Stimulated activated CD4-positive, alpha-beta T cell treated with anti-CD3 and anti-CD28 coated beads, Interleukin-12 subunit alpha, Interleukin-12 subunit beta, amount 100 ng/mL, for 24 hours (primary cell): Measurements from ENCODE around the gene MYO1H.

Source experiments
- DNase-seq, 2 experiments: peaks; one replicate each; pipeline ENCODE4 v3.0.0-alpha.2; 2020; ENCODE audit warnings: low read depth in 2 of 2

MYO1H gene

GRCh38 chr12:109448272-109448671, 100.6 kb downstream of the MYO1H start:
- DNase-seq: no peak

- DNase-seq: no peak
These were observed 101.1 kb downstream of the MYO1H start for GRCh38 chr12:109448707-109449390.

- no peak for DNase-seq
These were observed 102.3 kb downstream of the MYO1H start for GRCh38 chr12:109449845-109450532.

- no peak for DNase-seq
These were observed 103.3 kb downstream of the MYO1H start for GRCh38 chr12:109450980-109451379.

GRCh38 chr12:109451400-109451799, 103.7 kb downstream of the MYO1H start:
- DNase-seq: no peak

- no peak for DNase-seq
These were observed 104.8 kb downstream of the MYO1H start for GRCh38 chr12:109452489-109452888.

GRCh38 chr12:109455706-109456105, 108.0 kb downstream of the MYO1H start:
- no peak for DNase-seq

- no peak for DNase-seq
These were observed 110.4 kb downstream of the MYO1H start for GRCh38 chr12:109458086-109458485.

- no peak for DNase-seq
These were observed 111.1 kb downstream of the MYO1H start for GRCh38 chr12:109458771-109459208.

GRCh38 chr12:109459247-109459646, 111.5 kb downstream of the MYO1H start:
- DNase-seq: no peak

- no peak for DNase-seq
These were observed 112.8 kb downstream of the MYO1H start for GRCh38 chr12:109460538-109460937.

- no peak for DNase-seq
These were observed 113.5 kb downstream of the MYO1H start for GRCh38 chr12:109461049-109461845.

- DNase-seq: no peak
These were observed 114.4 kb downstream of the MYO1H start for GRCh38 chr12:109461846-109462756.

GRCh38 chr12:109462868-109463692, 115.4 kb downstream of the MYO1H start:
- no peak for DNase-seq

- no peak for DNase-seq
These were observed 116.1 kb downstream of the MYO1H start for GRCh38 chr12:109463756-109464155.

GRCh38 chr12:109464642-109465351, 117.1 kb downstream of the MYO1H start:
- DNase-seq: no peak

- DNase-seq: no peak
These were observed 118.6 kb downstream of the MYO1H start for GRCh38 chr12:109466305-109466704.

- DNase-seq: no peak
These were observed 119.1 kb downstream of the MYO1H start for GRCh38 chr12:109466821-109467220.

- no peak for DNase-seq
These were observed 120.4 kb downstream of the MYO1H start for GRCh38 chr12:109467978-109468676.
